Measurements from ENCODE around the gene CHMP4A.
A peak's percentile ranks its signal among the peaks of the same experiment; 100 is the strongest.

Gene CHMP4A

DNA sequence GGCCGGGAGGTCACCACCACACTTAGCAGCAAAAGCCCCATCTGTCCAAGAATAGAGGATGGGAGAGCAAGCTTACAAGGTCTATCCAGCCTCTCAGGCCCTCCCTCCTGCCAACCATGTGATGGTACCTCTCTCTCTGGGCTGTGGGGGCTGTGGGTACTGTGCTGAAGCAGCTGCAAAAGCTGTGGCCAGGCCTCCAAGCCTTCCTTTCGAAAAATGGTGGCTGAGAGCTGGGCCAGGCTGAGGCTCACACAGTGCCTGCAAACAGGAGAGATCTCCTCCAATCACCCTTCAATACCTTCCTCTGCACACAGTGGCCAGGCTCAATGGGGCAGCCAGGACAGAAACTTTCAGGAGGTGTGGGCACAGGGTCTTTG, 25.8 kb downstream of the CHMP4A start:
- H3K9ac ChIP-seq (ENCODE audit: low read depth, low read length): no peak overlapping the region
- H3K27me3 ChIP-seq (ENCODE audit: control insufficient read depth, insufficient read depth, low read length): no peaks in the 10 kb centered on the region
- H3K4me1 ChIP-seq (ENCODE audit: control insufficient read depth, insufficient read depth, low read length): peaks cover 6% of the 10 kb centered on the region
- peaks cover 58% of the 10 kb centered on the region for H3K36me3 ChIP-seq (ENCODE audit: control insufficient read depth, insufficient read depth, low read length)
- H3K9me3 ChIP-seq (ENCODE audit: control insufficient read depth, insufficient read depth, low read length): no peaks in the 10 kb centered on the region
- peak overlapping the region; percentile 96 for H3K4me3 ChIP-seq (ENCODE audit: low read depth, low read length)

DNA sequence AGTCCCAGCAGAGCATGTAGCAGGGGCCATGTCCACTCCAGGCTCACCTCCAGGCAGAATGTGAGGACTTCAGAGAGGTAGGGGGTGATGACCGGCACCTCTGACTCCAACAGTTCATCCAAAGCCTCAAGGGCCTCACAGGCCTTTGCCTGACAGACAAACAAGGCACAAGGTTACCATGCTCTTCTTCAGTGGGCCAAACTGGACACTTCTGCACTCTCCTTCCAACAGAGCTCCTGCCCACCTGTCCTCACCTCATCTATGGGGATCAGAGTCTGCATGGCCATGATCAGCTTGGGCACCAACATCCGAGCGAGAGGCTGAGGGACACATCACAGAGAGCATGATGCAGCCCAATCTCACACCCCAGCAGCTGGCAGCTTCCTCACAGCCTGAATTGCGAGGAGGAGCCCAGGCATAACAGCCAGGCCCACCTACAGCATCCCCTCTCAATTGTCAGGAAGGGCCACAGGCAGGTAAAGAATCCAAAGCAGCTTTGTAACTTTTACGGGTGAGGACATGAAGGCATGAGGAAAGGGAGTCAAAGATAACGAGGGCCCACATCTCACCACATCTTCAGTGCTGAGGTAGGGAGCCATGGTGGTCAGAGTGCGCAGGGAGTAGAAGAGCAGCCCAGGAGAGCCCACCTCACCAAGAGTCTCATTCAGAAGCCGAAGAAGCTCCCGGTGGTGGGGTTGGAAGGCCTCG, 26.3 kb downstream of the CHMP4A start:
- Histone ChIP-seq H3K4me1 (ENCODE audit: control insufficient read depth, insufficient read depth, low read length) (peaks cover 6% of the 10 kb centered on the region), H3K9me3 (ENCODE audit: control insufficient read depth, insufficient read depth, low read length) (no peaks in the 10 kb centered on the region), H3K36me3 (ENCODE audit: control insufficient read depth, insufficient read depth, low read length) (peaks cover 60% of the 10 kb centered on the region), H3K4me3 (ENCODE audit: low read depth, low read length) (no peak overlapping the region), H3K9ac (ENCODE audit: low read depth, low read length) (no peak overlapping the region), H3K27me3 (ENCODE audit: control insufficient read depth, insufficient read depth, low read length) (no peaks in the 10 kb centered on the region)

DNA sequence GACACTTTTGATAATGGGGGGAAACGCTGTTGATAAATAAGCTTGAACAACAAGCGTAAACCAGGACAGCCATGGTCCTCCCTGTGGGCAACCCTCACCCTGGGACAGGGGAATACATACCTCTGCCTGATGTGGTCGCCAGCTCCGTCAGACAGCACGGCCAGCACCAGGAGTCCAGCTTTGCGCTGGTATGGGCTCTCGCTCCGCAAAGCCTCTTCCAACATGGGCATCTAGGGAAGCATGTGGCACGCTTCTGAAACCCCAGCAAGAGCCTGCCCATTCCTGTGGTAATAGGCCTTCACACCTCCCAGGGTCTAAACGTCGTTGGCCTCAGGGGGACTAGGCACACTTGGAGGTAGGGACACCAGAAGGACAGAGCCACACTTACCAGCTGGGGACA, 27.5 kb downstream of the CHMP4A start:
- H3K4me3 ChIP-seq (ENCODE audit: low read depth, low read length): no peak overlapping the region
- H3K9me3 ChIP-seq (ENCODE audit: control insufficient read depth, insufficient read depth, low read length): no peaks in the 10 kb centered on the region
- H3K9ac ChIP-seq (ENCODE audit: low read depth, low read length): no peak overlapping the region
- H3K27me3 ChIP-seq (ENCODE audit: control insufficient read depth, insufficient read depth, low read length): no peaks in the 10 kb centered on the region
- peaks cover 6% of the 10 kb centered on the region for H3K4me1 ChIP-seq (ENCODE audit: control insufficient read depth, insufficient read depth, low read length)
- H3K36me3 ChIP-seq (ENCODE audit: control insufficient read depth, insufficient read depth, low read length): peaks cover 71% of the 10 kb centered on the region

DNA sequence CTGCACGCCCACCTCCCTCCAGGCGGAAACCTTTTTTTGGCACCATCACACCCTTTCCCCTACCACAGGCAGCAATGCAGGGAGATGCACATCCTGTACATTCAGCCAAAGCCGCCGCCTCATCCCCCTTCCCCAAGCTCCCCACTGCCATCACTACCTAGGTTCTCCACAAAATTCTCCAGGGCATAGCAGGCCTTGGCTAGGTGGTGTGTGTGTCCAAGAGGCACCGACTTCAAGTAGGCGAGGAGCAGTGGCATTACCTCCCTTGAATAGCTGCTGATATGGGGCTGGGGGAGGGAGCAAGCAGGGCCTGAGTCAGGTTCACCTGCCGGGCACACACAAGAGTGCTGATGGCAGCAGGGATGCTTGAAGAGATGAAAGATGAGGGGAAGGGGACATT, 28.3 kb downstream of the CHMP4A start:
- H3K36me3 ChIP-seq (ENCODE audit: control insufficient read depth, insufficient read depth, low read length): peaks cover 77% of the 10 kb centered on the region
- no peaks in the 10 kb centered on the region for H3K27me3 ChIP-seq (ENCODE audit: control insufficient read depth, insufficient read depth, low read length)
- H3K9ac ChIP-seq (ENCODE audit: low read depth, low read length): no peak overlapping the region
- no peak overlapping the region for H3K4me3 ChIP-seq (ENCODE audit: low read depth, low read length)
- no peaks in the 10 kb centered on the region for H3K9me3 ChIP-seq (ENCODE audit: control insufficient read depth, insufficient read depth, low read length)
- peaks cover 6% of the 10 kb centered on the region for H3K4me1 ChIP-seq (ENCODE audit: control insufficient read depth, insufficient read depth, low read length)

DNA sequence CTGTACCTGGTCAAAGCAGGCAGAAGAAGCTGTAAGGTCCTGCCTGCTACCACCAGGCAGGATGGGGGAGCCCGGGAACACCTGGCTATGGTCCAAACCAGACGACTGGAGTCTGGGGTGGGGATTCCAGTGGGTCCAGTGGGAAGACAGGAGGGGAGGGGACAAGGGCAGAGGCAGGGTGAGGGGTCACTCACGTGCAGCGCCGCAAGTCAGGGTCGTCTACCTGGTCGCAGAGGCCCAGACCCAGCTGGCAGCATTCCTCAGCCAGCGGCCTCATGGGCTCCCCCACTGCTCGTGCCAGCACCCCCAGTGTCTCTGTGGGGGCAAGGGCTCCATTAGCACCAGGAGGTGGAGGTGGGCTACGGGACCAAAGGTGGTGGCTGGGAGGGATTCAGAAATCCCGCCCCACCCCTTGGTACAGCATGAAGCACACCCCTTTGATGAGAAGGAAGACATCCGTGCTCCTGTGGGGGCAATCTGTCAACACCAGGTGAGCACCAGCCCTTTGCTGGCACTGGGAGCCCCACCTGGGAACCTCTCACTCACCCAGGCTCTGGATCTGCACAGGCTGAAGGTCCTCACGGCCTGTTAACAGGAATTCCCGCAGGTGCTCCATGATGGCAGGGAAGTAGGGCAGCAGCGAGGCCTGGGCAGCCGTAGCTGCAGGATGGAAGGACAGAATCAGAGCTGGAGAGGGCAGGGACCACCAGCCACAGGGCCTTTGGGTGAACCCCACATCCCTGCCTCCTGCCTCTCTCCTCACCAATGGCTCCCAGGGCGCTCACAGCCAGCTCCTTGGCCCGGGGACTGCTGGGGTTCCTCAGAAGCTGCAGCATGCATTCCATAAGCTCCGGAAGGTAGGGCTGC, 29.0 kb downstream of the CHMP4A start:
- Histone ChIP-seq H3K9me3 (ENCODE audit: control insufficient read depth, insufficient read depth, low read length) (no peaks in the 10 kb centered on the region), H3K9ac (ENCODE audit: low read depth, low read length) (no peak overlapping the region), H3K36me3 (ENCODE audit: control insufficient read depth, insufficient read depth, low read length) (peaks cover 77% of the 10 kb centered on the region), H3K27me3 (ENCODE audit: control insufficient read depth, insufficient read depth, low read length) (no peaks in the 10 kb centered on the region), H3K4me1 (ENCODE audit: control insufficient read depth, insufficient read depth, low read length) (peaks cover 6% of the 10 kb centered on the region), H3K4me3 (ENCODE audit: low read depth, low read length) (no peak overlapping the region)

DNA sequence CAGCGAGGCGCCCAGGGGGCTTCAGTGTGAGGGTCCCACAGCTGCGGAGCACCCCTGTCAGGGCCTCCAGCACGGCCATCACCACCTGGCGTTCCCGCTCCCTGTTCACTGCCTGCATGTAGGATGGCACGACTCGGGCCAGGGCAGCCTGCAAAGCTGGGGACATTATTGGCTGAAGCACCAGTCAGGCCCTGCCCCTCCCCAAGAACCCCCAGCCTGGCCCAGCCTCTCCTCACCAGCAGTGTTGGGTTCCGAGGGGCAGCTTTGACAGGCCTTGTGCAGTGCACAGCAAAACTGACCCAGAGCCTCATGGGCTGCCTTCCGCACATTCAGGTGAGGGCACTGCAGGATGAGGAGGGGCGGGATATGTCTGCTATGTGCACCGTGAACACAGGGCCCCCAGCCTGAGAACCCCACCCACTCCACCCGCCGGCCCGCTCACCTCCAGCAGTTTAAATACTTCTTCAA, 30.2 kb downstream of the CHMP4A start:
- Histone ChIP-seq H3K9me3 (ENCODE audit: control insufficient read depth, insufficient read depth, low read length) (no peaks in the 10 kb centered on the region), H3K9ac (ENCODE audit: low read depth, low read length) (no peak overlapping the region), H3K27me3 (ENCODE audit: control insufficient read depth, insufficient read depth, low read length) (no peaks in the 10 kb centered on the region), H3K36me3 (ENCODE audit: control insufficient read depth, insufficient read depth, low read length) (peaks cover 89% of the 10 kb centered on the region), H3K4me1 (ENCODE audit: control insufficient read depth, insufficient read depth, low read length) (peaks cover 6% of the 10 kb centered on the region), H3K4me3 (ENCODE audit: low read depth, low read length) (no peak overlapping the region)

DNA sequence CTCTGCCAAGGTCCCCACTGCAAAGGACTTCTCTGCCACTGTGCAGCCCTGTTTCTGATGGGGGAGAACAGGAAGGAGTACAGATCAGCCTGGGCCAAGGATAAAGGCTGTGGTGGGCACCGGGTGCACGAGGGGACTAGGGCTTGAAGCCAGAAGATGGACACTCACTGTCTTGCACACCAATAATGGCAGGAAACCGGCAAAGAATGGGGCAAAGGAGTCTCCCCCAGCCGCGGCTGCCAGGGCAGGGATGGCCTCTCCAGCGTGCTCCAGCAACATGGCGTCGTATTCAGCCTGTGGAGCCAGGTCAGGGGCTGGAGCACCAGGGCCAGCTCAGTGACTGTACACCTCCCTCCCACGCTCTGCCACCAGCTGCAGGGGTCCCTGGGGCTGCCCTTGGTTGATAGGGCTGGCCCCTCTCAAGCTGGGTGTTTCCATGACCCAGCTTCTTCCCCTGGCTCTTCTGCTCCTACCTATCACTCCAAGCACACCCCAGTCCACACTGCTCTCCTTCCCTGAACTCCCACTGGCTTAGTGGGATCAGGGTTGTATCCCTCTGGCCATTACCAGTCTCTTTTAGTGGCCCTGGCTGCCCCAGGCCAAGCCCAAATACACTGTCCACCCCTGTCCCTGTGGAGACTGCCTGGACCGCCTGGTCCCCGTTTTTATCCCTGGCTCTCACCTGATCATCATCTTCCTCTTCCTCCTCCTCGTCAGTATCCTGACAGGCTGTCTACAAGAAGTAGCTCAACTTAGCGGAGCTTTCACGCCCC, 31.0 kb downstream of the CHMP4A start:
- no peaks in the 10 kb centered on the region for H3K4me1 ChIP-seq (ENCODE audit: control insufficient read depth, insufficient read depth, low read length)
- no peaks in the 10 kb centered on the region for H3K9me3 ChIP-seq (ENCODE audit: control insufficient read depth, insufficient read depth, low read length)
- no peak overlapping the region for H3K9ac ChIP-seq (ENCODE audit: low read depth, low read length)
- H3K4me3 ChIP-seq (ENCODE audit: low read depth, low read length): no peak overlapping the region
- H3K27me3 ChIP-seq (ENCODE audit: control insufficient read depth, insufficient read depth, low read length): no peaks in the 10 kb centered on the region
- H3K36me3 ChIP-seq (ENCODE audit: control insufficient read depth, insufficient read depth, low read length): peaks cover 94% of the 10 kb centered on the region

DNA sequence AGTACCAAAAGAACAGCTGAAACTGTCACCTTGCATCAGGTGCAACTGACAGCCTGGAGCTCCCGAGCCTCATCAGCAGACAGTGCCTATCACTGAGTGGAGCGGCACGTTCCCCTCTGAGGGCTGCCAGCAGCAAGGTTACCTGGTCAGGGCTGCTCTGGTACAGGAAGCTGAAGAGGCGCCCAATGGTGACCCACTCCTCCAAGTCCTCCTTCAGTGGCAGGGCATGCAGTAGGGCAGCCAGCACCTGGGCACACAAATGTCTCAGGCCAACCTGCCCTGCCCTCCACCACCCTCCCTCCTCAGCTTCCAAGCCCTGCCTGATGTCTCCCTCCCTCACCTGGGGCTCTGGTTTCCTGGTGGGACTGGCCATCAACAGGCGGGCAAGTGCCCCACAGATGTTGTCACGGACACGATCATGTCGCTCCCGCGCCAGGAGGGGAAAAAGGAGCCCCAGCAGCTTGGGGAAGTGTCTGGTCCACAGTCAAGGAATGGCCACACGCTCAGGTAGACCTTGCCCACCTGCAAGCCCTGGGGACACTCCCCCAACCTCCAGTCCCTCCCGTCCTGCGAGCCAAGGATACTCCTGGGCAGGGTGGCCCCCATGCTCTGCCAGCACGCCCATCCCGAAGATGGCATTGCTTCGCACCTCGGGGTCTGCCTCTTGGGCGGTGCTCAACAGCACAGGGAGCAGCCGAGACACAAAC, 31.8 kb downstream of the CHMP4A start:
- H3K4me1 ChIP-seq (ENCODE audit: control insufficient read depth, insufficient read depth, low read length): no peaks in the 10 kb centered on the region
- H3K9me3 ChIP-seq (ENCODE audit: control insufficient read depth, insufficient read depth, low read length): no peaks in the 10 kb centered on the region
- H3K36me3 ChIP-seq (ENCODE audit: control insufficient read depth, insufficient read depth, low read length): peaks cover 89% of the 10 kb centered on the region
- H3K9ac ChIP-seq (ENCODE audit: low read depth, low read length): no peak overlapping the region
- H3K27me3 ChIP-seq (ENCODE audit: control insufficient read depth, insufficient read depth, low read length): no peaks in the 10 kb centered on the region
- H3K4me3 ChIP-seq (ENCODE audit: low read depth, low read length): no peak overlapping the region

DNA sequence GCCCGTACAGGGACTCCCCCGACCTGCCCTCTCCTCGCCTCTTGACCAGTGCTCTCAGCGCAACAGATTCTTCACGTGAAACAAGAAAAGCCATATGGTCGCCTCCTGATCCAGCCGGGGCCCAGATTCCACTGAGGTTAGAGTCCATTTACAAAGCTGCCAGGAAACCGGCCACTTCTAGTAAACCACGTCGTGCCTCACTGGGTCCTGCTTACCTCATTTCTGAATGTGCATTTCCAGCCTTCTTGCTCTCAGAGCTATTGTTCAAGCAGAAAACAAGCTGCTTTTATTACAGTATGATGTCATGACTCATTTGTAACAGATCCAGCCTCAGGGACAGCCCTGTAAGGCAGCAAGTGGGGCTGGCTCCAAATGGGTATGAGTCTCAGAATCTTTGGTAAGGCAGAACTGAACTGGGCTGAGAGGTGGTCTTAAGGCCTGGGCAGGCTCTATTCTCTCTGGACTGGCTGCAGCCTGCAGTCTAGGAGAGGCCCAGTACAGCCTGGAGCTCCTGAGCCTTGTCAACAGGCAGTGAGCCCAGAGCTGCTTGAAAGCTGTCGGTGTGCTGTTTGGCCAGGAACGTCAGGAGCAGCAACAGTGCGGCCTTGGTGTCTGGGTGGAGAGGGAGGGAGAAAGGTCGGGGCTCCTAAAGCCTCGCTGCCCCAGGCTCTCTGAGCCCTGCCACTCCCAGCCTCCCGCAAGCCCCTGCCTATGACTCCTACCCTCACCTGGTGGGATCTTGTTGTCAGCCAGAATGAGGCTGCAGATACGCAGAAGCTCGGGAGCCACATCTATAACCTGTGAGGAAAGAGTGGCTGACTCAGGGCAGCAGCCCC, 33.1 kb downstream of the CHMP4A start:
- no peaks in the 10 kb centered on the region for H3K9me3 ChIP-seq (ENCODE audit: control insufficient read depth, insufficient read depth, low read length)
- no peaks in the 10 kb centered on the region for H3K27me3 ChIP-seq (ENCODE audit: control insufficient read depth, insufficient read depth, low read length)
- no peak overlapping the region for H3K4me3 ChIP-seq (ENCODE audit: low read depth, low read length)
- H3K9ac ChIP-seq (ENCODE audit: low read depth, low read length): no peak overlapping the region
- H3K4me1 ChIP-seq (ENCODE audit: control insufficient read depth, insufficient read depth, low read length): no peaks in the 10 kb centered on the region
- H3K36me3 ChIP-seq (ENCODE audit: control insufficient read depth, insufficient read depth, low read length): peaks cover 76% of the 10 kb centered on the region

DNA sequence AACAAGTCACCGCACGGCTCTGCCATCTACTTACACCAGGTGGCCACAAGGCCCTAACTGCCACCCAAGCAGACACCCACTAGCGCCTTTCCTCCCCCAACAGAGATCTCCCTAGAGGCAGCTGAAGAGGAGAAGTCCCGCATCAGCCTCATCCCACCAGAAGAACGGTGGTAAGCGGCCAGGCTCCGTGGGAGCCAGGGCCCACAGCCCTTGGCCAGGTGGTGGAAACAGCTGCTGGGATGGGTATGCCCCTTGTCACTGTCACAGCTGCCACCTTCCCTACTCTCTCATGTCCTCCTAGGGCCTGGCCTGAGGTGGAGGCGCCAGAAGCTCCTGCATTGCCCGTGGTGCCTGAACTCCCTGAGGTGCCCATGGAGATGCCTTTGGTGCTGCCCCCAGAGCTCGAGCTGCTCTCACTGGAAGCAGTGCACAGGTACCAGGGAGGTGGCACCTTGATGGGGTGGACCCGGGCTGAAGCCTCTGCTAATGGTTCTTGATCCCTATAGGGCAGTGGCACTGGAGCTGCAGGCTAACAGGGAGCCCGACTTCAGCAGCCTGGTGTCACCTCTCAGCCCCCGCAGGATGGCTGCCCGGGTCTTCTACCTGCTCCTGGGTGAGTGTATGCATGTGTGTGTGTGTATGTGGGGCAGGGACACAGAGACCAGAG, 33.9 kb downstream of the CHMP4A start:
- Histone ChIP-seq H3K4me3 (ENCODE audit: low read depth, low read length) (no peak overlapping the region), H3K36me3 (ENCODE audit: control insufficient read depth, insufficient read depth, low read length) (peaks cover 71% of the 10 kb centered on the region), H3K9ac (ENCODE audit: low read depth, low read length) (no peak overlapping the region), H3K4me1 (ENCODE audit: control insufficient read depth, insufficient read depth, low read length) (no peaks in the 10 kb centered on the region), H3K9me3 (ENCODE audit: control insufficient read depth, insufficient read depth, low read length) (no peaks in the 10 kb centered on the region), H3K27me3 (ENCODE audit: control insufficient read depth, insufficient read depth, low read length) (no peaks in the 10 kb centered on the region)

Measured in iPS-15b (cell line).